ENCODE data around the gene FNDC5. TPM values are rescaled to one million over a fixed set of nuclear protein-coding genes. Genes with fewer than 3 reads are reported as not detected.

The FNDC5 gene
- total RNA-seq, 1 donor: not detected

DNA sequence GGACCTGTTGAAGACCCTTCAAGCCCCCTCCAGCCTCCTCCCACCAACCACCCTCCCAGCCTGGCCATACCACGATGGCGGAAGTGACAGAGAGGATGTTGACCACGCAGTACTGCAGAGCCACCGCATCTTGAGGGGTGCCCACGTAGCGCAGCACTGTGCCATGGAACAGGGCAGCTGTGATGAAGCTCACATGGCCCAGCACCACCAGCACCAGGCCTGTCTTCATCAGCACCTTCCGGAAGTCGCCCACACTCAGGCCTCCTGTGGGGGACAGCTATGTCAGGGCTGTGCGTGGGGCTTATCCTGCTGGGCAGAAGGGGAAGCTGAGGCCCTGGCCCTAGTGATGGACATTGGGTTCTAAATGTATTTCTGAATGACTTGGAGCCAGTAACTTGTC lies 27.3 kb upstream of the FNDC5 start:
- DNase-seq (ENCODE audit: low read depth in 2 of 3, low spot score in 2 of 3): no peak

DNA sequence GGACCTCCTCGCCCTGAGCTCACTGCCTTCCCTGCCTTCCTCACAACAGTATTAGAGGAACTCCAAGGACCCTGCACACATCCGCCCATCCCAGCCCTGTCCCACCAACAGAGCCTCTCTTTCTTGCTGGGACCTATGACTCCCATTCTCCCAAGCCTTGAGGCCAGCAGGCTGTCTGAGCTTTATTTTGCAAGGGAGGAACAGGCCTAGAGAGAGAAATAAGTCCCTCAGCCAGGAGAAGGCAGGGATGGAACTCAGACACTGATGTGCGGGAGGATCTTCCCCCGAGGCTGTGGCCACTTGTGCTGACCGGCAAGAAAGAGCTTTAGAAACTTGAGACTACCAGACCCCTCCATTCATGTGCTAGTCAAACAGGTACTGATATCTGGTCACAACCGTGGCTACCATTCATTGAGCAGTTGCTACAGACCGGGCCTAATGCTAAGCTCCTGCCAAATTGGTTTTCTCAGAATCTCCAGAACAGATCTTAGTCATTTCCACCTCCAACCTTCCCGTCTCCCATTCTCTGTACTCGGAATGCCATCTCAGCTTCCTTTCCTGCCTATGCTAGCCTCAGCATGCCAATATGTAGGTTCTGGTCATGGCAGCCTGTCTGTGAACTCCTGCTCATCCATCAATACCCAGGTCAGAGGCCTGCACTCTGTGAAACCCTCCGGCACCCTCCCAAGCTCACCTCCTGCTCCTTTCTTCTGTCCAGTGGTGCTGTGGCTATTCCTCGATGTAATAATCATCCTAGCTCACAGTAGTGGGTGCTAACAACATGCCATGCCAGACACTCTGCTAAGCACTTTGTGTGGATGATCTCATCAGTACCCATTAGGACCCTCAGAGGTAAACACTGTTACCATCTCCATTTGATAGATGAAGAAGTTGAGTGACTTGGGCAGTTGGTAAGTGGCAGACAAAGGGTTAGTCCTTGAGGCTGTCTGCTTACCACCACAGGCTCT lies 26.7 kb upstream of the FNDC5 start:
- DNase-seq (ENCODE audit: low read depth in 2 of 3, low spot score in 2 of 3): no peak

GRCh38 chr1:32896451-32896850 lies 25.7 kb upstream of the FNDC5 start:
- no peak for DNase-seq (ENCODE audit: low read depth in 2 of 3, low spot score in 2 of 3)

DNA sequence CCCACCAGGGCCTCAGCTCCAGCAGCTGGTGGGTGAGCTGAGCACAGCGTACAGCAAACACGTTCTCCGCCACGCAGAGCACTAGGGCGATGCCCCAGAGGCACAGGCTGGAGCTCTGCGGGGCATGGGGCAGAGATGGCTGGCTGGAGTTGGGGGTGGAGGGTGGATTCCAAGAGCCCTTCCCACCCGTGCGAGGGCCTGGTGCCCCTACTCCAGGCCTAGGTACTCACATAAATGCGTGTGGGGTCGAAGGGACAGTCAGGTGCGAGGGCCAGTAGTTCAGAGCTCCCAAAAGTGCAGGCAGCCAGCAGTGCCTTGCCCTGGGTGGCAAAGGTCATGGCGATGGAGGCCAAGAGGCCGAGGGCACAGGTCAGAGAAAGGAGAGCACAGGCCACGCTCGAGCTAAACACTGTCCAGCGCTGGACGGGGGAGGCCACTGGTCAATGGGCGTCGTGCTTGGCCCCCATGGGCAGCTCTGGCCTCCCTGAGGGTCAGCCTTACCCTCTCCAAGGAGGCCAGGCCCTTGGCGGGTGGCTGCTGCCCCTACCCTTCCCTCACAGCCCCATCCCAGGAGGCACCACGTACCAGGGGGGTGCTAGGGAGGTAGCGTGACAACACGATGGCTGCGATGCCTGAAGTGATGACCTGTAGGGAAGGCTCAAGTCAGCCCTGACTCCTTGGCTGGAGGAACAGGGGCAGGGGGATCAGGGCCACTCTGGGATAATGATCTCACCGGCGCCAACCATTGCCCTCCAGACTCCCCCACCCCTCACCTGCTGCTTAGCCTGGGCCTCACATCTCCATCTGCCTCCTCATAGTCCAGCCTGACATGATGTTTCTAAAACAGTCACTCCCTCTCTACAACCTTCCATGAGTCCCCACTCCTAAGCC lies 24.9 kb upstream of the FNDC5 start:
- DNase-seq (ENCODE audit: low read depth in 2 of 3, low spot score in 2 of 3): no peak

DNA sequence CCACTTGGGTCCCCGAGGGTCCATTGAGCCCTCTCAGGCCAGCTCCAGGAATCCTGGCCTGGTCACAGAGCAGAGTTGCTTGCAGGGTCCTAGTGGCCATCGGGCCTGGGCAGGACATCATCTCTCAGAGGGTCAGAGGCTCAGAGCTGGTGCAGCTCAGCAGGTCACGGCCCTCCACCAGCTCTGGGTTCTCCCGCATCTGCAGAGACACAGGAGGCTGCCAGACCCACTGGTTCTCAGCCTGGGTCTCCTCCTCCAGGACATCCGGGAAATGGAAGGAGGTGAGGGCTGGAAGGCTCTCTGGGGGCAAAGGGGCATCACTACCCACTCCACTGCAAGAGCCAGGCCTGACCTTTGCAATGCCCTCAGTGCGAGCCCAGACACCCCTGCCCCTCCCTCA lies 24.0 kb upstream of the FNDC5 start:
- no peak for DNase-seq (ENCODE audit: low read depth in 2 of 3, low spot score in 2 of 3)

DNA sequence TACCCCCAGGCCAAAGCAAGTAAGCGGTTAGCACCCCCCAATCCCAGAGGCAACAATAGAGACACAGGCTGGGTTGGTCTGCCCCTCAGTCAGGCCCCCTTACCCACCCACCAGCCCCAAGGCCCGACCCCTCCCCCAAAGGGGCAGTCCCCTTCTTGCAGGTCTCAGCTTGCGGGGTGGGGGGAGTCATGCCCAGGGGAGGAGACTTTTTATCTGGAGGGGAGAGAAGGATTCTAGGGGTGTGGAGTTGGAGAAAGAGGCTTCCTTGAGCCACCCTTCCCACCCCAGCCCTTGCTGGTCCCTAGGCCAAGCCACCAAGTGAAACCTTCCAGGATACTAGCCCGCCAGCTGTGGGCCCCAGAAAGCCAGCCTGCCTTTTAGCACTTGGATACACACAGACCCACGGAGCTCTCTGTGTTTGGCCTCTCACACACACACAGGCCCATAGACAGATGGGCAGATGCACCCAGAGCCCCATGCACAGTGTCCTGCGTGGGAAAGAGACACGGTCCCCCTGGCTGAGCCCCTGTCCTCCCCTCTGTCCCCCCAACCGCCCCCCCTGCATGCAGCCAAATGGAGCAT lies 23.4 kb upstream of the FNDC5 start:
- no peak for DNase-seq (ENCODE audit: low read depth in 2 of 3, low spot score in 2 of 3)

DNA sequence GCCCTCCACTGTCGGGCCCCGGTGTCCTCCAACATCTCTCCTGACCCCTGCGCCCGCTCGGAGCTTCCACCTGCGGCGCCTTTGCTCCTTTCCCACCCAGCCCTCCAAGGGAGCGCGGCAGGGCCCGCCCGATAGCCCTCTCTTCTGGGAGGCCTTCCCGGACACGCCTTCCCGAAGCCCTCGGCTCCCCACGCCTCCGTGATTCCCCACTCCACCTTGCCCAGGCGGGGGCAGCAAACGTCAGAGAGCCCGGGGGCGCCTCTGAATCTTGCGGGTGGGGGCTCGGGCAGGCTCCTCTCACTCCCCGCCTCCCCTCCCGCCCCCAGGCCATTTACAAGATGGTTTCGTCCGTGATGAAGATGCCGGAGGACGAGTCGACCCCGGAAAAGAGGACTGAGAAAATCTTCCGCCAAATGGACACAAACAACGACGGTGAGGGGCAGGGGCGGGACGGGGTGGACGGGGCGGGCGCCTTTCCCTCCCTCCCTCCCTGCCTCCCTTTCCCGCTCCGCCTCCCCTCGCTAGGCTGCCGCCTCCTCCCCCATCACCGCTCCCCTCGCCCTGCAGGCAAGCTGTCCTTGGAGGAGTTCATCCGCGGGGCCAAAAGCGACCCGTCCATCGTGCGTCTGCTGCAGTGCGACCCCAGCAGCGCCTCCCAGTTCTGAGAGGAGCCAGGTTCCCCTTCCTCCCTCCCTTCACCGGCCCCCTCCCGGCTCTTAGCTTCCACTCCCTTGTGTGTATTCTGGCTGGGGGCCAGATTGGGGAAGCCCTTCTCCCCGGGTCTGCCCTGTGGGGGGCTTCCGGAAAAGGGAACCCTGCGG lies 22.7 kb upstream of the FNDC5 start:
- no peak for DNase-seq (ENCODE audit: low read depth in 2 of 3, low spot score in 2 of 3)

- DNase-seq (ENCODE audit: low read depth in 2 of 3, low spot score in 2 of 3): peak in 2 of 3 donors; percentile 64 to 69
These were observed 21.9 kb upstream of the FNDC5 start for GRCh38 chr1:32892368-32893197.

- DNase-seq (ENCODE audit: low read depth in 2 of 3, low spot score in 2 of 3): no peak
These were observed 20.9 kb upstream of the FNDC5 start for GRCh38 chr1:32891630-32892029.

- no peak for DNase-seq (ENCODE audit: low read depth in 2 of 3, low spot score in 2 of 3)
These were observed 20.5 kb upstream of the FNDC5 start for GRCh38 chr1:32891241-32891570.

- DNase-seq (ENCODE audit: low read depth in 2 of 3, low spot score in 2 of 3): no peak
These were observed 20.0 kb upstream of the FNDC5 start for GRCh38 chr1:32890516-32891240.

GRCh38 chr1:32889731-32890278 lies 19.1 kb upstream of the FNDC5 start:
- no peak for DNase-seq (ENCODE audit: low read depth in 2 of 3, low spot score in 2 of 3)

- no peak for DNase-seq (ENCODE audit: low read depth in 2 of 3, low spot score in 2 of 3)
These were observed 18.1 kb upstream of the FNDC5 start for GRCh38 chr1:32888677-32889420.

GRCh38 chr1:32888134-32888533 lies 17.4 kb upstream of the FNDC5 start:
- no peak for DNase-seq (ENCODE audit: low read depth in 2 of 3, low spot score in 2 of 3)

GRCh38 chr1:32887623-32888022 lies 16.9 kb upstream of the FNDC5 start:
- no peak for DNase-seq (ENCODE audit: low read depth in 2 of 3, low spot score in 2 of 3)

DNA sequence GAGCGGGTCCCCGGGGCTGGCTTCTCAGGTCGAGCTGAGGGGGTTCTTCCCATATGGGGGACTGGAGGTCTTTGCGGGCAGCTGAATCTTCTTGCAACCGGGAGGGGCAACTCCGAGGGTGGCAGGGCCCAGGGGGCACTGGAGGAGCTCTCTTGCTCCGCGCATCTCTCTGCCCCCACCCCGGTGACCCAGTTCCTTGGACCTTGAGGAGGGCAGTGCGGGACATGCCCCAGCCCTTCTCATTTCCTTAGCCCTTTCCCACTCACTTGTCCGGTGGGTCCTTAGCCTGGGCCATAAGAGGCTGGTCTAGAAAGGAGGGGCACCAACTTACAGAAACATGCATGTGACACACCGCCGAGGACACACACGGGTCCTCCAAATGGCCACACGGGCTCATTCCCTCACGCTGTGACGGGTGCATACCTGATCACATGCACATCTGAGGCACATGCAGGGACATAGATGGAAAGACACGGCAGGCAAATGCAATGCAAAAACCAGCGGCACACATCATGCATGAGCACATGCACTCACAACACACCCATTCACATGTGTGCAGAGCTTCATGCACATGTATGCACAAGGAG lies 16.2 kb upstream of the FNDC5 start:
- DNase-seq (ENCODE audit: low read depth in 2 of 3, low spot score in 2 of 3): no peak

DNA sequence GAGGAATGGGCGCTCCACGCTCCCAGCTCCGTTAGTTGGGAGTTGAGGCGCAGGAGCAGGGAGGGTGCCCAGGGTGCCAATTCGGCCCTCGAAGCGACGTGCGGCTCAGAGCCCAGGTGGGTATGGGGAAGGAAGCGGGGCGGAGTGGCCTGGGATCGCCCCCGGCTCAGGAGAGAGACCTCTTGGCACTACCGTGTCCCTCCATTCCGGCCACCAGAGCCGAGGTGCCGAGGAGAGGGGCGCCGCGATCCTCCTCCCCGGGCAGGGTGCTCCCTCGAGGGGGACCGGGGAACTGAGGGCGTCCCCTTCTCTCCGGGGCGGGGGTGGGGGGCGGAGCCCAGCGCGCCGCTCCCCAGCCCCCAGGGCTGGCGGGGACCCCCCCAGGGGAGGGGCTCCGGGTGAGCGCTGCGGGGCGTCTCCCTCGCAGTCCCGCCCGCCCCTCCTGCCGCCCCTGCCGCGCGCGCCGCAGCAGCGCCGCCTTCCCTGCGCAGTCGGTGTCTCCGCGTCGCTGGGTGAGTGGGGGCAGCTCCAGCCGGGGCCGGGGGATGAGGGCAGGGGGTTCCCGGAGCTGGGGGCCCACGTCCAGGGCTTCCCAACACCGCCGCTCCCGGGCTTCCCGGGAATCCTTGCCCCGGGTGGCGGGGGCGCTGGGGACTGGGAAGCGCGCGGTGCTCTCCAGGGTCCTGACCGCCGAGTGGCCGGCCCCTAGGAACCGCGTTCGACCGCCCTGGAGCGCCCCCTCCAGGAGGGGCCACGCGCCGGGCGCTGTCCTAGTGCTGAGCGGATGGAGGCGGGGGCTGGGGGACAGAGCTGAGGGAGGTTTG lies 15.5 kb upstream of the FNDC5 start, which contains the start of gene HPCA:
Gene HPCA (plus strand): TSS at position 488 of the 824 bp plus-strand sequence. CDS start 2,408 bp downstream, outside the sequence.
- peak in 2 of 3 donors; percentile 75 to 79 for DNase-seq (ENCODE audit: low read depth in 2 of 3, low spot score in 2 of 3)

Data from hematopoietic multipotent progenitor cell (in vitro differentiated cells).